GM11168 (cell line): ENCODE data around the gene SPEF2.
"Not testable (repeated sequence)": the region's sequence is repeated elsewhere in the genome, so short reads cannot be mapped to it uniquely, and the experiment has no call there.

Source experiments
- in situ Hi-C: fragments of 300-500 bp; cut with MboI; formaldehyde crosslinking; loops from one replicate; pipeline ENCODE4 v1.12.0; 2022; ENCODE audit warnings: low sequenced_read_pairs; ENCODE audit not compliant: unreplicated experiment

The SPEF2 gene

DNA sequence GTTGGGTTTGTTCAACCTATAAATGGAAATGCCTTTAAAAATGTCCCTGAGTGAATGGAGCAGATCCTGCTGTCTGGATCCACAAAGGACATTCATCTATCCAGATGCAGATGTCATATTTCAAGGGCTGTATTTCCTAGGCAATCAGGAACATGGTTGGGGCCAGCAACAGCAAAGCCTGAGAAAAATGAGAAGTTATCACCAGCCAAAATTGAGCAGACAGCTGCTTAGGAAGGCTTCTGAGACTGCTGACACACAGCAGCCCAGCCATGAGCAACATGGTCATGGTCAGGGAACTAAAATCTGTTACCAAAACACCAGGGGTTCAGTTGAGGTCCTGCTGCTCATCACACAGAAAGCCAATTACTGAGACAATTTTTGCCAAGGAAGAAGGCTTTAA, 229.8 kb downstream of the SPEF2 start:
- in situ Hi-C loops, result no loop called here

- in situ Hi-C loops, result no loop called here
These were observed 230.3 kb downstream of the SPEF2 start for GRCh38 chr5:35847961-35848360.

- in situ Hi-C loops, result no loop called here
These were observed 232.2 kb downstream of the SPEF2 start for GRCh38 chr5:35849860-35850259.

DNA sequence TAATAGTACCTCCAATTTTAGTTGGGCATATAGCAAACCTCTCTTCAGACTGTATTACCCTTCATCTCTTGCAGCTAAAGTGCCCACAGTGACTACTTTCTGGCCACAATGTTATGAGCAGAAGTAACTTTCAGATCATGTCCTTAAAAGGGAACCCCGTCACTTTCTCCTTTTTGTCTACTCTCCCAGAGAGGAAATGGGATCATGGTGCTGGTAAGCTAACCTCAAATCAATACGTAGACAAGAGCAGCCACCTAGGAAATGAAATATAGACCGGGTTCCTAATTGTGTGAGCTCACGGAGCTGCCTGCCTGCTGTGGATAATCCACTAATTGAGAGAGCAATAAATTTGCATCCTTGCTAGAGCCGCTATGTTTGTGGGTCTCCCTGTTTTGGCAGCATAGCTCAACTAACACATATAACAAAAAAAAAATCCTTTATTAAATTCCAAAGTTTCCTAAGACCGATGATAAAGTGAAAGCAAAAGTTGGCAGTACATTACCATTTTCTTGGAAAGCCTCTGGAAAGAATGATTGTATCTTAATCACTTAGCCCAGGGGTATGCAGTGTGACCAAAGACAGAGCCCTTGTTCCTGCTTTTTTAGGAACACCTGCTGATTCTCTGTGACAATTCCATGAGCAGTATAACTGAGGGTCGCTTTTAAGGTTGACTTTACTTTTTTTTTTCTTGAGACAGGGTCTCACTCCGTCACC, 233.5 kb downstream of the SPEF2 start:
- in situ Hi-C loops, result no loop called here

GRCh38 chr5:35852084-35852734, 234.5 kb downstream of the SPEF2 start:
- in situ Hi-C loops, result no loop called here

- in situ Hi-C loops, result no loop called here
These were observed 235.1 kb downstream of the SPEF2 start for GRCh38 chr5:35852773-35853172.

DNA sequence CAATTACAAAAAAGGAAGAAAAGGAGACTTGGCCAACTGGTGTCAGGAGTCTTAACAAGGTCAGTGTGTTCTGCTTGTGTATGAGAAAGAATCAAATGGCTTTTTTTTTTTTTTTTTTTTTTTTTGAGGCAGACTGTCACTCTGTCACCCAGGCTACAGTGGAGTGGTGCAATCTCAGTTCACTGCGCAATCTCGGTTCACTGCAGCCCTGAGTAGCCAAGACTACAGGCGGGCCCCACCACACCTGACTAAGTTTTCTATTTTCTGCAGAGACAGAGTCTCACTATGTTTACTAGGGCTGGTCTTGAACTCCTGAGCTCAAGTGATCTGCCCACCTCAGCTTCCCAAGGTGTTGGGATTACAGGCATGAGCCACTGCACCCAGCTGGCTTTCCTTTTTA, 236.0 kb downstream of the SPEF2 start:
- in situ Hi-C loops, result no loop called here

GRCh38 chr5:35854248-35854647, 236.6 kb downstream of the SPEF2 start:
- in situ Hi-C loops, result no loop called here

GRCh38 chr5:35855187-35855586, 237.5 kb downstream of the SPEF2 start:
- in situ Hi-C loops, result no loop called here

DNA sequence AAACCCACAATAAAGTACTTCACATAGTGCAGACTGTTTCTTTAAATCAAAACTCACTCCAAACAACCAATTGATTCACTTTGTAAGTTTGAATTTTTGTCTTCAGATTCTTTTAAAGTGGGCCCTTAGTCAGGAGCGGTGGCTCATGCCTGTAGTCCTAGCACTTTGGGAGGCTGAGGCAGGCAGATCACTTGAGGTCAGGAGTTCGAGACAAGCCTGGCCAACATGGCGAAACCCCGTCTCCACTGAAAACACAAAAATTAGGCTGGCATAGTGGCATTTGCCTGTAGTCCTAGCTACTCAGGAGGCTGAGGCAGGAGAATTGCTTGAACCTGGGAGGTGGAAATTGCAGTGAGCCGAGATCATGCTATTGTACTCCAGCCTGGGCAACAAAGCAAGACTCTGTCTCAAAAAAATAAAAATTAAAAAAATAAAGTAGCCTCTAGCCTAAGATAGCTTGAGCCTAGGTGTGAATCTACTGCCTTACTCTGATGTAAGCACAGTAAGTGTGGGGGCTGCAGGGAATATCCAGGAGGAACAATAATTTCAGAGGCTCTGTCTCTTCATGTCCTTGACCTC, 238.6 kb downstream of the SPEF2 start:
- in situ Hi-C loops, result not testable (repeated sequence)

DNA sequence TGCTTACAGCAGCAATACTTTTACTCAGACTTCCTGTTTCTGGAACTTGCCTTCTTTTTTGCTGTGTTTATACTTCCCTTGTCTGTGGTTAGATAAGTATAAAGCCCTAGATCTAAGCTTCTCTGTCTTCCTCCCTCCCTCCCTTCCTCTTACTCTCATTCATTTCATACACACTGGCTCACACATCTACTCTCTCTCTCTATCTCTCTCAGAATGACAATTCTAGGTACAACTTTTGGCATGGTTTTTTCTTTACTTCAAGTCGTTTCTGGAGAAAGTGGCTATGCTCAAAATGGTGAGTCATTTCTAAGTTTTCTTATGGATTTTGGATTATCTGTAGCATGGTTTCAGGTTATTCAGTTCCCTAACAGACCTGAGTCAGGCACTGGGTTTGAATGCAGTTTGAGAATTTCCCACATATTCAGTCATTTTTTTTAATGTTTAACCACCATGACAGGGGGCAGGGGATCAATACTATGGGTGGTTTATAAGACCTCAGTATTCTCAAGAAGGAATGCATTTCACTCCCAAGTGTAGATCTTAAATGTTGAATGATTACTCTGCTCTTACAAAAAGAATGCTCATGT, 239.2 kb downstream of the SPEF2 start, which contains the start of gene IL7R:
Gene IL7R (plus strand): TSS at position 127 of the 587 bp plus-strand sequence. CDS start 87 bp downstream, at position 214.
- in situ Hi-C loops, result no loop called here

DNA sequence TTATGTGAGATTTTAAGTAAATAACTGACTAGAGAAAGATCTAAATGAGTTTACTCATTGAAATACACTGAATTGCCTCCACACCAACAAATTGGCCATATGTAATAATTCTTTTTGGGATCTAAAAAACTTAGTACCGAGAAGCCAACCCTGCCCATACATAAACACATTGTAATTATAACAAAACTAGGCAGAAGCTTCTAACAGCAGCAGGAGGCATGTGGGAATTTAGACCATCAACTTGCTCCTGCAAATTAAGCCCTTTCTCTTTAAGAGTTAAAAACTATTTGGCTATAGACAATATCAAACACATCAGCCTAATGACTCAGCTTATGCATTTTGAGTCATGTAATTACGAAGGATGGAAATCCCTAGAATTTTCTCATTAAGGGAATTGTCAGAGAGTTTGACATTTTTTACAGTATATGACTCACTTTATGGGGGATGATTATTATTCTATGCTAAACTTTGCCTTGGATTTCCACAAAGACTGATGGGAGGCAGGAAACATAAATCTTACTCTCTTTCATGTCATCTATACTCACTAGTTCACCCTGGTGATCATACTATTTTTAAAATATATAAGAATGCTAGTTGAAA, 240.0 kb downstream of the SPEF2 start:
- in situ Hi-C loops, result no loop called here

DNA sequence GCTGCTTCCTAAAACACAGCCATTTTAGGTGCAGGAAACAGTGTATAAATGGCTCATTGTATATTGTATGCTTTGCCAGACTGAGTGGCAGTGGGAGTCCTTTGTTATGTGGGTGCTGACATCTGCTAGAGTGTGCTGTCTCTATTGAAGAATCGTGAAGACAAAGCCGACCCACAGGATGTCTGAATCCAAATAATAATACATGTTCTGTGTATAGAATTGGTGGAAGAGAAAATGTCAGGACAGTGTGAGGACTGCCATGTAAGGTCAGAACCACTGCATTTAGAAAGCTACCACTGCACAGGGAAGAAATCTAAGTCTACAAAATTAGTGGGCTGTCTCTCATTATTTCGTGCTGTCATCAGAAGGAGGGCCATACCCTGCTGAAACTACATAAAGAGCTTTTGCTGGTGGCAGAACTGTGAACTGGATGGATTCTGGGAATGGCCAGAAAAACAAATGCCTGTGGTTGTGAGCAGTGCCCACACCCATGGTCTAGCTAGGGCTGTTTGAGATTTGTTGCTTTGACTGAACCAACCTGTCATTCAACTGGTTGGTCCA, 241.5 kb downstream of the SPEF2 start:
- in situ Hi-C loops, result no loop called here

GRCh38 chr5:35860686-35861085, 243.0 kb downstream of the SPEF2 start:
- in situ Hi-C loops, result no loop called here

DNA sequence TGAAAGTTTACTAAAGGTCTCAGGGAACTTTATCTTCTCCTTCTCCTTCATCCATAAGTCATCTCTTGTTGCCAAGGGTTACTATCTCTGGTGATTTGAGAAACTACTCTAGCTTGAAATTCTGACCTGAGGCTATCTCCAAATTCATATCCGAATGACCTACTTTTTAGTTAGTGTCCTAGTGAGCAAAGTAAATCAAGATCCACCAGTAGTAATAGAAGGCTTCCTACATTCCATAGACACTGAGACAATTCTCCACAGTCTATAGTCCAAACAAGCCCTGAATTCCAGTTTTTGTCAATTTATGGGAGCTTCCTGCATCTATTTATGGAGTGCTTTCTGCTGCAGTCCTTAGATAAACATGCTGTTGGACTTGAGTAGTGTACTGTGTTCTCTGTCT, 244.1 kb downstream of the SPEF2 start:
- in situ Hi-C loops, result no loop called here

DNA sequence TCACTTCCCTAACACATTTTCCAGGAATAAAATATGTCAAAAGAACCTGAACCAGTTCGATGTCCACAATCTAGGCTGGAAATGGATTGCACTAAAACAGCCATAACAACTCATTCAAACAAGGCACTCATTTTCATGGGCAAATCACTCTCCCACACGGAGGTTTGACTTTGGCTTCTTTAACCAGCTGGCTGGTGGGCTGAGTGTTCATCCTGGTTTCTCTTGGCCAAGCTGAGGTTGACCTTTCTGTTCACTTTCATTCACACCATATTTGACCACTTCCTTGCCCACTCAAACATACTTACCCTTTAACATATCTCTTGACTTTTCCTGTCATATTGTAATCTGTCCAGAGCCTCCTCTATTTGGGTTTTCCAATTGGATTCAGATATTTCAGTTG, 244.5 kb downstream of the SPEF2 start:
- in situ Hi-C loops, result no loop called here

- in situ Hi-C loops, result no loop called here
These were observed 245.5 kb downstream of the SPEF2 start for GRCh38 chr5:35863159-35863558.
